ENCODE measurements around the gene FAM20A.
"Not testable (repeated sequence)": the region's sequence is repeated elsewhere in the genome, so short reads cannot be mapped to it uniquely, and the experiment has no call there.

Gene FAM20A

GRCh38 chr17:68582867-68583266, 18.3 kb downstream of the FAM20A start:
- not testable (repeated sequence) for H3K36me3 ChIP-seq (ENCODE audit: control insufficient read depth, insufficient read depth, low read length); H3K9ac ChIP-seq (ENCODE audit: low read depth, low read length); H3K27me3 ChIP-seq (ENCODE audit: control insufficient read depth, insufficient read depth, low read length); H3K9me3 ChIP-seq (ENCODE audit: control insufficient read depth, insufficient read depth, low read length); H3K4me3 ChIP-seq (ENCODE audit: low read depth, low read length); H3K4me1 ChIP-seq (ENCODE audit: control insufficient read depth, insufficient read depth, low read length)

DNA sequence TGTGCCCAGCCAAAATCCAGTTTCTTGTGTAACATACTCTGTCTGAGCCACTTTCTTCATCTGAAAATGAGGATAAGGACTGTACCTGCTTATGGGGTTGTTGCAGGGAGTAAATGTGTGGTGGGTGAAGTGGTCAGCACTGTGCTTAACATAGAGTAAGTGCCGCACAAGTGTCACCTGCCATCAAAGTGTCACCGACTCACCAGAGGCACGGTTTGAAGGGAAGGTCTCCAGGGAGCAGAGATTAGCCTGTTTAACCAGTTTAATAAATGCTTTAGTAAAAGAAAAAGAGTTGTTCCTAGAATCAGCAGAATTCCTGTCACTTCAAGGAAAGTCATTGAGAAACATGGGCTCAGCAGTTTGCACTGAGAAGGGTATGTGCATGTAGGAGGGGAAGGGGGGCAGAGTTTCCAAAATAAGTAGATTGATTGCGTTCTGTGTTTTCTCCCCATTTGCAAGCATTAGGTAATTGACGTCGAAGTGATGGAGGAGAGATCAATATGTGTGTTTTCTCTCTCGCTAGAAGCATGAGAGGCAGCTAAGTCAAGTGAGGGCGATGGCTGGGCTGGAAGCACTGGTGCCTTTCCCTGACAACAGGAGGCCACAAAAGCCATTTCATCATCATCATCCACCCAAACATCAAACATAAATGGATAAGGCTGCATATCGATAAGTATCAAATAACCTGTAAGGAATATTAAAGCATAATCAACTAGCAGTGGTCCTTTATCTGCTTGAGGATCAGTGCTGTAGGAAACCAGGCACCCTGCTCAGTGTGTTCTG, 19.1 kb downstream of the FAM20A start:
- Histone ChIP-seq H3K9me3 (ENCODE audit: control insufficient read depth, insufficient read depth, low read length) (no peaks in the 10 kb centered on the region), H3K4me3 (ENCODE audit: low read depth, low read length) (no peak overlapping the region), H3K27me3 (ENCODE audit: control insufficient read depth, insufficient read depth, low read length) (no peaks in the 10 kb centered on the region), H3K36me3 (ENCODE audit: control insufficient read depth, insufficient read depth, low read length) (peaks cover 3% of the 10 kb centered on the region), H3K9ac (ENCODE audit: low read depth, low read length) (no peak overlapping the region), H3K4me1 (ENCODE audit: control insufficient read depth, insufficient read depth, low read length) (no peaks in the 10 kb centered on the region)

GRCh38 chr17:68580236-68580770, 20.9 kb downstream of the FAM20A start:
- Histone ChIP-seq H3K9me3 (ENCODE audit: control insufficient read depth, insufficient read depth, low read length) (no peaks in the 10 kb centered on the region), H3K4me3 (ENCODE audit: low read depth, low read length) (no peak overlapping the region), H3K36me3 (ENCODE audit: control insufficient read depth, insufficient read depth, low read length) (peaks cover 3% of the 10 kb centered on the region), H3K9ac (ENCODE audit: low read depth, low read length) (no peak overlapping the region), H3K4me1 (ENCODE audit: control insufficient read depth, insufficient read depth, low read length) (no peaks in the 10 kb centered on the region), H3K27me3 (ENCODE audit: control insufficient read depth, insufficient read depth, low read length) (no peaks in the 10 kb centered on the region)

DNA sequence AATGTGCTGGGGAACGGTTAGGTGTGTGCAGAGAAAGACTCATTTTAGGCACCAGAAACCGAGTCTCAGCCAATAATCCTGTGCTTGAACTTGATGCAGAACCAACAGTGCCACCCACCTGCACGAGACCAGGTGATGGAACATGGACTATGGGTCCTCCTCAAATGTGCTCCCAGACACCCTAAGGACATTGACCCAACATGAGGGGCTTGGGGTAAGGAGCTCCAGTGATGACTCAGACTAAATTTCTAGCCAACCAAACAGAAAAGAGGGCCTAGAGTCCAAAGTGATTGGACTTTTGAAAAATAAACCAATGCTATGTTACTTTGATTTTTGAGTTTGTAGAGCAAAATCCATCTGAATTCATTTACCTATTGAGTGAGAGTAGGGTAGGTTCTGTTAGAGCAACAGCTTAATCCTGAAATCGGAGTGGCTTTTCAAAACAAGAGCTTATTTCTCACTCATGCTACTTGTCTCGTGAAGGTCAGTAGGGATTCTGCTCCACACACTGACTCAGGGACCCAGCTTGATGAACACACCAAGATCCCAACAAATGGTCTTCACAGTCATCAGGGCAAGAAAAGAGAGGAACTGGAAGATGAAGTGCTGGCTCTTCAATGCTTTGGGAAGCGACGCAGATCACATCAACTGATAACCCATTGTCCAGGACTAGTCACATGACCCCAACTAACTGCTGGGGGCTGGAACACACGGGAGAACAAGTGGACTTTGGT, 21.8 kb downstream of the FAM20A start:
- Histone ChIP-seq H3K27me3 (ENCODE audit: control insufficient read depth, insufficient read depth, low read length) (no peaks in the 10 kb centered on the region), H3K9ac (ENCODE audit: low read depth, low read length) (no peak overlapping the region), H3K9me3 (ENCODE audit: control insufficient read depth, insufficient read depth, low read length) (no peaks in the 10 kb centered on the region), H3K4me3 (ENCODE audit: low read depth, low read length) (no peak overlapping the region), H3K36me3 (ENCODE audit: control insufficient read depth, insufficient read depth, low read length) (peaks cover 3% of the 10 kb centered on the region), H3K4me1 (ENCODE audit: control insufficient read depth, insufficient read depth, low read length) (no peaks in the 10 kb centered on the region)

GRCh38 chr17:68578236-68578635, 22.9 kb downstream of the FAM20A start:
- H3K9me3 ChIP-seq (ENCODE audit: control insufficient read depth, insufficient read depth, low read length), result no peaks in the 10 kb centered on the region
- H3K4me3 ChIP-seq (ENCODE audit: low read depth, low read length), result no peak overlapping the region
- no peaks in the 10 kb centered on the region for H3K4me1 ChIP-seq (ENCODE audit: control insufficient read depth, insufficient read depth, low read length)
- H3K36me3 ChIP-seq (ENCODE audit: control insufficient read depth, insufficient read depth, low read length), result peaks cover 3% of the 10 kb centered on the region
- H3K27me3 ChIP-seq (ENCODE audit: control insufficient read depth, insufficient read depth, low read length), result no peaks in the 10 kb centered on the region
- no peak overlapping the region for H3K9ac ChIP-seq (ENCODE audit: low read depth, low read length)

DNA sequence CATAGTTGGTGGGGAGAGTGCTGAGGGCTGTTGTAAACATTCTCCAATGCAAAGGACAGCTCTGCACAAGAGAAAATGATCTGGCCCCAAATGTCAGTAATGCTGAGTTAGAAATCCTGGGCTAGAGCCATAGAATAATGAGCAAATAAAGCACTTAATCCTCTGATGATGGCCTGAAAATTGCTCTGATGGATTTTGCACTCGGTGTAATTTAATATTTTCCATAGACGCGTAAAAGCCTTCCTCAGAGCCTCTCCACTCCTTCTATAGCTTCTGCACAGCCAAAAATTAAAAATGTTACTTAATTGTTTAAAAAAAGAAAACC, 23.7 kb downstream of the FAM20A start:
- Histone ChIP-seq H3K9me3 (ENCODE audit: control insufficient read depth, insufficient read depth, low read length) (no peaks in the 10 kb centered on the region), H3K27me3 (ENCODE audit: control insufficient read depth, insufficient read depth, low read length) (no peaks in the 10 kb centered on the region), H3K36me3 (ENCODE audit: control insufficient read depth, insufficient read depth, low read length) (peaks cover 3% of the 10 kb centered on the region), H3K9ac (ENCODE audit: low read depth, low read length) (no peak overlapping the region), H3K4me1 (ENCODE audit: control insufficient read depth, insufficient read depth, low read length) (no peaks in the 10 kb centered on the region), H3K4me3 (ENCODE audit: low read depth, low read length) (no peak overlapping the region)

GRCh38 chr17:68576811-68577496, 24.2 kb downstream of the FAM20A start:
- no peaks in the 10 kb centered on the region for H3K4me1 ChIP-seq (ENCODE audit: control insufficient read depth, insufficient read depth, low read length)
- H3K9me3 ChIP-seq (ENCODE audit: control insufficient read depth, insufficient read depth, low read length), result no peaks in the 10 kb centered on the region
- H3K4me3 ChIP-seq (ENCODE audit: low read depth, low read length), result no peak overlapping the region
- peaks cover 3% of the 10 kb centered on the region for H3K36me3 ChIP-seq (ENCODE audit: control insufficient read depth, insufficient read depth, low read length)
- no peaks in the 10 kb centered on the region for H3K27me3 ChIP-seq (ENCODE audit: control insufficient read depth, insufficient read depth, low read length)
- H3K9ac ChIP-seq (ENCODE audit: low read depth, low read length), result no peak overlapping the region

- Histone ChIP-seq H3K9me3 (ENCODE audit: control insufficient read depth, insufficient read depth, low read length) (no peaks in the 10 kb centered on the region), H3K9ac (ENCODE audit: low read depth, low read length) (no peak overlapping the region), H3K27me3 (ENCODE audit: control insufficient read depth, insufficient read depth, low read length) (no peaks in the 10 kb centered on the region), H3K4me3 (ENCODE audit: low read depth, low read length) (no peak overlapping the region), H3K36me3 (ENCODE audit: control insufficient read depth, insufficient read depth, low read length) (peaks cover 3% of the 10 kb centered on the region), H3K4me1 (ENCODE audit: control insufficient read depth, insufficient read depth, low read length) (no peaks in the 10 kb centered on the region)
Observed at GRCh38 chr17:68576137-68576536, 25.0 kb downstream of the FAM20A start.

GRCh38 chr17:68573338-68573737, 27.8 kb downstream of the FAM20A start:
- Histone ChIP-seq H3K9me3 (ENCODE audit: control insufficient read depth, insufficient read depth, low read length) (no peaks in the 10 kb centered on the region), H3K4me1 (ENCODE audit: control insufficient read depth, insufficient read depth, low read length) (no peaks in the 10 kb centered on the region), H3K9ac (ENCODE audit: low read depth, low read length) (no peak overlapping the region), H3K27me3 (ENCODE audit: control insufficient read depth, insufficient read depth, low read length) (no peaks in the 10 kb centered on the region), H3K4me3 (ENCODE audit: low read depth, low read length) (no peak overlapping the region), H3K36me3 (ENCODE audit: control insufficient read depth, insufficient read depth, low read length) (no peaks in the 10 kb centered on the region)

GRCh38 chr17:68572138-68572842, 28.9 kb downstream of the FAM20A start:
- no peaks in the 10 kb centered on the region for H3K27me3 ChIP-seq (ENCODE audit: control insufficient read depth, insufficient read depth, low read length)
- no peaks in the 10 kb centered on the region for H3K4me1 ChIP-seq (ENCODE audit: control insufficient read depth, insufficient read depth, low read length)
- no peak overlapping the region for H3K4me3 ChIP-seq (ENCODE audit: low read depth, low read length)
- H3K9ac ChIP-seq (ENCODE audit: low read depth, low read length), result no peak overlapping the region
- H3K9me3 ChIP-seq (ENCODE audit: control insufficient read depth, insufficient read depth, low read length), result no peaks in the 10 kb centered on the region
- H3K36me3 ChIP-seq (ENCODE audit: control insufficient read depth, insufficient read depth, low read length), result no peaks in the 10 kb centered on the region

DNA sequence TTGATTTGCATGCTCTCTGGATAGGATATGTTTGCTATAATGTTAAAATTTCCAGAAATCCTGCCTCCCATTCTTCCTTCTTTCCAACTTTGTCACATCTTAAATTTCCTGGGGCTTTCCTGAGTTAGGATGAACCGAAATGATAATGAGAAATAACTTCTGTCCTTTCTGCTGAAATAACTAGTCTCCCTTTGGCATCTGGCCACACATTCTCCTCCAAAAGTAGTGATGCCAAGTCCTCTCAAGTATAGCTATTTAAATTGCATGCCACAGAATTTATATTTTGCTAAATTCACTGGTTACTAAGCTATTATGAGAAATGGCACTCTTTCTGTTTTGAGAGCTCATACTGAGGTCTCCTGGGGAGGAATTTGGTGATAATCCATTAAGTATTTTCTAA, 30.6 kb downstream of the FAM20A start:
- no peaks in the 10 kb centered on the region for H3K36me3 ChIP-seq (ENCODE audit: control insufficient read depth, insufficient read depth, low read length)

More for the DNA sequence above, 30.6 kb downstream of the FAM20A start:
- Histone ChIP-seq H3K4me1 (ENCODE audit: control insufficient read depth, insufficient read depth, low read length) (no peaks in the 10 kb centered on the region), H3K4me3 (ENCODE audit: low read depth, low read length) (no peak overlapping the region), H3K27me3 (ENCODE audit: control insufficient read depth, insufficient read depth, low read length) (no peaks in the 10 kb centered on the region), H3K9ac (ENCODE audit: low read depth, low read length) (no peak overlapping the region), H3K9me3 (ENCODE audit: control insufficient read depth, insufficient read depth, low read length) (no peaks in the 10 kb centered on the region)

Data from iPS-15b (cell line).